D341Med (cell line): ENCODE results near the gene ROR2.
"Not testable (repeated sequence)": the region's sequence is repeated elsewhere in the genome, so short reads cannot be mapped to it uniquely, and the experiment has no call there.

Source experiments
- DNase-seq: peaks from one replicate; pipeline ENCODE4 v3.0.0; 2012; ENCODE audit warnings: low spot score

Gene ROR2

DNA sequence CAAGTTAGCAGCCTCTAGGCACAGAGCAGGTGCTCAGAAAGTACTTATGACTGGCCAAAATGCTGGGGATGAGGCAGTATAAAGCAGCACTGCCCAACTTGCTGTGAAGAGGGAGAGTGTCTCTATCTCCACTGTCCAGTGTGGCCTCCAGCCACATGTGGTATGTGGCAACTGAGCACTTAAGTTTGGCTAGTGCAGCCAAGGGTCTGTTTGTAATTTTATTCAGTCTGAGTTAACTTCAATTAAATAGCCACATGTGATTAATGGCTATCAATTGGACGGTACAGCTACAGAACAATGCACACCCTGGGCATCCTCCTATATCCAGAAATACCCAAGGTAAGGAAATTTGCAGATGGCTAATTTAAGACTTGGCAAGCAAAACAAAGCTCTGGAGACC, 26.9 kb downstream of the ROR2 start:
- no peak for DNase-seq

GRCh38 chr9:91921371-91921770, 28.7 kb downstream of the ROR2 start:
- no peak for DNase-seq

DNA sequence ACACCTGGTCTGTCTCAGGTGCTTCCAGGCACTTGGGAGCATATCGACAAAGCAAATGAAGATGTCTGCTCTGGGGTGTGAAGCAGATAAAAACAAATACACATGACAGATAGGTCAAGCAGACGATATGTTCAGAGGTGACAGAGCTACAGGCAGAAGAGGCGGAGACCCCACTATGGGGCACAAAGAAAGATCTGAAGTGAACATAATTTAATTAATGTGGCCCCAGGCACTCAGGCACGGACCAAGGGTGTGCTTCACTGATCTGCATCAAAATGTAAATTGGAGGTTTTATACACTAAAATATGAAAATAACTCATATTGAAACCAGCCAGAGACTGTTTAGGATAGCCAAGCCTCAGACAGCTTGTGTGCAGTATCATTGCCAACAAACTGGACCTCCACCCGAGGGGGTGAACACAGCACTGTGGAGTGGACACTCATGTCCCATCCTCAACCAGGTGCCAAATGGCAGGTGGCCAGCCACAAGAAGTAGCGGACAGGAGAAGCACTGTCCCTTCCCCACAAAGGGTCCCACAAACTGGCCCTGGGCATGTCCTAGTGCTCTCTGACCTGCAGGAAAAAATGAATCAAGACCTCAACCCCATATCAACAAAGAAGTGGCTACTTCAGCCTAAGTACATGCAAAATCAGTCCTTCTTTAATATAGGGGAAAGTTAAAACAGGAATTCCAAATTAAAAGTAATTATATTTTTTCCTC, 29.2 kb downstream of the ROR2 start:
- no peak for DNase-seq

DNA sequence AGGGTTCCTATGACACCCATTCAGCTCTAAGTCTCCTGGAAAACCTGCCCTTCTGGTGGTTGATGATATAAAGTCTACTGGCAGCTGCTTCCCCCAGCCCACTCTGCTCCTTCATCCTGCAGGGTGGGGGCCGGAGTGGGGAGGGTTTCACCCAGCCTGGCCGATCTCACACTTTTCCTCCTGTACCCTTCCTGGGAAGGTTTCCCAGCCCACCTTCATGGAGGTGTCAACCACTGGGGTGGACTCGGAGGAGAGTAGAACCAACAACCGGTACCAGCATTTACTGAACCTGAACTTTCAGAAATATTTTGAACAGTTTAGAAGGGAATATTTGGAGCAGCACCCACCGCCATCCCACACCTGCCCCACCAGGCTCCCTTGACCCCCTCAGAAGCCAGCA, 30.4 kb downstream of the ROR2 start:
- DNase-seq: no peak

- no peak for DNase-seq
Measured at GRCh38 chr9:91917436-91917835, 32.6 kb downstream of the ROR2 start.

GRCh38 chr9:91915524-91916263, 34.3 kb downstream of the ROR2 start:
- no peak for DNase-seq

- DNase-seq: no peak
Measured at GRCh38 chr9:91914937-91915336, 35.1 kb downstream of the ROR2 start.

GRCh38 chr9:91914404-91914803, 35.6 kb downstream of the ROR2 start:
- no peak for DNase-seq

- no peak for DNase-seq
Measured at GRCh38 chr9:91913986-91914385, 36.0 kb downstream of the ROR2 start.

DNA sequence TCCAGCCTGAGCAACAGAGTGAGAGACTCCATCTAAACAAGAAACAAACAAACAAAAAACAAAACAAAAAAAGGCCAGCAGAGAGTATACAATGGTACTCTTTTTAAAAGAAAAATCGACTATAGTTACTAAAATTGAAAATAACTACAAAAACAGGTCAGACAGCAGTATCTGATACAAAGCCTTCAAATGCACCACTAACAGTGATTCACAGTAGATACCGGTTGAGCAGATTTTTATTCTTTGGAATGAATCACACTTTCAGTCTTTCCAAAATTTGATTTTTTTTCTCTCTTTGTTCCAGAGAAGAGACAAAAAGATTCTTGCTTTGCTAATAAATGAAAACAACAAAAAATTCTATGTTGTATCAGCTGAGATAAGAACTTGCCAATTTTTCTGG, 36.9 kb downstream of the ROR2 start:
- DNase-seq: no peak

DNA sequence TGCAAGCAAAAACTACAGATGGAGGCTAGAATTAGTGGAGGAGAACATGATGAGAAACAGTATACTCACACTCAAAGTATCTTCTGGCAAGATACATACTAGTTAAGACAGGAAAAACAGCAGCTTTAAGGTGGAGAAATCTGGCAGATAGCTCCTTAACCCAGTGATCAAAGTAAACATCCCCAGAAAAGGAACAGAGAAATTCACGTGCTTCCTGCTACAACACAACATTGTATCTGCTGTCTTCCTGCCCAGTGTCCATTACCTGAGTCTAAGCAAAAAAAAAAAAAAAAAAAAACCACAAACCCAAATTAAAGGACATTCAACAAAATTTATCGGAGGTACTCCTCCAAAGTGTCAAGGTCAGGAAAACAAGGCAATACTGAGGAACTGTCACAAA, 38.4 kb downstream of the ROR2 start:
- DNase-seq: no peak

- not testable (repeated sequence) for DNase-seq
Measured at GRCh38 chr9:91909256-91909655, 40.8 kb downstream of the ROR2 start.

GRCh38 chr9:91908746-91909145, 41.3 kb downstream of the ROR2 start:
- no peak for DNase-seq

GRCh38 chr9:91908293-91908623, 41.8 kb downstream of the ROR2 start:
- no peak for DNase-seq

- no peak for DNase-seq
Measured at GRCh38 chr9:91907484-91908292, 42.3 kb downstream of the ROR2 start.

- no peak for DNase-seq
Measured at GRCh38 chr9:91905991-91906469, 44.0 kb downstream of the ROR2 start.

- DNase-seq: no peak
Measured at GRCh38 chr9:91905237-91905650, 44.8 kb downstream of the ROR2 start.

DNA sequence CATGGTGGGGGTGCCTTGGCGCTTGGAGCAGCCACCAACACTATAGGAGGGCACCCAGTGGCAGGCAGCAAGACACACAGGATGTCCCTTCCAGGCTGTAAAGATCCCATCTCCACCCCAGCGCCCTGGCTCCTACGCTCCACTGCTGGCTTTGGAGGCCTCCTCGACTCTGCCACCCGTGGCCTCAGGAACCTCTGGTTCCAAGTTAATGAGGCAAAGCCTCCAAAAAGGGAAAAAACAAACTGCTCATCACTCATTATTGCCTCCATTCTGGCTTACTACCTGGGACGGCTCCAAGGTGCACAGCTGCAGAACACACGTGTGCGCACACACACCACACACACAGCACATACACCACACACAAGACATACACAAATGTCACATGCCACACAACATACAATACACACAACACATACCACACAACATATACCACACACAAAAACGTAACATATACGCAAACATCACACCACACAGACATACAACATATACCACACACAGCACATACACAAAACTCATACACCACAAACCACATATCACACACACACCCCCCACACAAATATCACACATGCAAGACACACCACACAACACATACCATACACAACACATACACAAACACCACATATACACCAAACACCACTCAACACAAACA, 45.3 kb downstream of the ROR2 start:
- DNase-seq: no peak

DNA sequence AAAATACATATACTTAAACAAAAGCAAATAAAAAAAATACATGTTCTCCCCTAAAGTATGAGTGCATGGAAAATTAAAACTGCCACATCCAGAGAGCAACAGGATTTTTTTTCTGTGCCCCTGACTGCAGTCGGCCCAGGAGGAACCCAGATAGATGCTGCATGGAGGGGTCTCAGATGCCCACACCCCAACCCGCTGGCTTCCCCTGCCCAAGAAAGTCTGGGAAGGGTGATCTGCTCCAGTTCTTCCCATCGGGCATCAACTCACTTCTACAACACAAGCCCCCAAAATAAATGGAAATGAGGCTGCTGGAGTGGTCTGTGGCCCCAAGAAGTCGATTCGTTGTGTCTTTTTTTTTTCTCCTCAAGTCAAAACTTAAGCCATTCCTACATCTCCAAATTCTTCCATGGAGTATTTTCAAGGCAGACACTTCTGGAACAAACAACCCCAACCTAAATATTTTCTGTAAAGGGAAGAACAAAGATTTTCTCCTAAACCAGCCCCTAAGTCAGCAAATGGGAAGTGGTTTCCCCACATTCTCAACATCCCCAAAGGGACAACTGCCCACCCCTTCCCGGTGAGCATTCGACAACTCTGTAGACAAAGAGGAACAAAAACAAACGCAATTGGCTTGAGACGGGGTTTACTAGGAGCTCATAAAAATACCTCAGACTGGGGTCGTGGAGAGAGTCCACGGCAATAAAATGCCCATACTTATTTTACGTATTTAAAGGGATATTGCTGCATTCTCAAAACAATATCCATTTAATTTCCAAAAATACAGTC, 46.7 kb downstream of the ROR2 start:
- DNase-seq: no peak

- no peak for DNase-seq
Measured at GRCh38 chr9:91902475-91903125, 47.4 kb downstream of the ROR2 start.

DNA sequence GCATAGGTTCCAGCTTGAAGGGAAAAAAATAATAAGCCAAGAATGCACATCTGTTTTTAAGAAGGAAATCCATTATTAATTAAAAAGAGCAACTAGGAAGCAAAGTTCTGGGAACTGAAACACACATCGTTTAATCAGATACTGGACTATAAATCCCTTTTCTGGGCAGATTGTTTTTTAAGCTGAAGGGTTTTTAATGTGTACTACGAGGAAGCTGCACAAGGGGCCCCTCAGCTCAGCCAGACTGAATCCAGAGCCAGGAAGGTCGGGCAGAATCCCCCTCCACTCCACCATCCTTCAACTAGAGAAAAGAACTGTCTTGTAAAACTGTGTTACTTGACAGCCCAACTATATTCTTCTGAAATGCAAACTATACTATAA, 49.2 kb downstream of the ROR2 start:
- no peak for DNase-seq
